CD4-positive, alpha-beta T cell treated with Interleukin-10 for 1 hour (primary cell): ENCODE data around the gene CELF1.

Experiments
- DNase-seq: peaks from one replicate; pipeline ENCODE4 v3.0.0-alpha.2; 2020

The CELF1 gene

GRCh38 chr11:47442514-47442913 lies 110.4 kb downstream of the CELF1 start:
- DNase-seq: no peak

- no peak for DNase-seq
Observed at GRCh38 chr11:47441421-47441820, 111.5 kb downstream of the CELF1 start.

GRCh38 chr11:47440054-47440476 lies 112.9 kb downstream of the CELF1 start:
- no peak for DNase-seq

- no peak for DNase-seq
Observed at GRCh38 chr11:47438721-47439120, 114.2 kb downstream of the CELF1 start.

GRCh38 chr11:47437746-47438418 lies 115.0 kb downstream of the CELF1 start:
- DNase-seq: no peak

- DNase-seq: no peak
Observed at GRCh38 chr11:47437218-47437745, 115.7 kb downstream of the CELF1 start.

GRCh38 chr11:47436726-47437125 lies 116.2 kb downstream of the CELF1 start:
- DNase-seq: no peak

- no peak for DNase-seq
Observed at GRCh38 chr11:47435687-47436086, 117.2 kb downstream of the CELF1 start.

GRCh38 chr11:47434011-47434786 lies 118.7 kb downstream of the CELF1 start:
- DNase-seq: no peak

GRCh38 chr11:47433157-47433556 lies 119.8 kb downstream of the CELF1 start:
- no peak for DNase-seq

GRCh38 chr11:47431356-47432083 lies 121.4 kb downstream of the CELF1 start:
- DNase-seq: no peak

- DNase-seq: no peak
Observed at GRCh38 chr11:47430524-47430923, 122.4 kb downstream of the CELF1 start.

- DNase-seq: peak; percentile 98
Observed at GRCh38 chr11:47426062-47426956, 126.6 kb downstream of the CELF1 start, which contains the start of gene PSMC3. PSMC3 (minus strand) TSS chr11:47426439; CDS start chr11:47426279, 160 bp downstream.

GRCh38 chr11:47425611-47426010 lies 127.3 kb downstream of the CELF1 start:
- peak; percentile 12 for DNase-seq

- no peak for DNase-seq
Observed at GRCh38 chr11:47418454-47419259, 134.3 kb downstream of the CELF1 start.

GRCh38 chr11:47417712-47418111 lies 135.2 kb downstream of the CELF1 start:
- no peak for DNase-seq

- no peak for DNase-seq
Observed at GRCh38 chr11:47415949-47416472, 136.9 kb downstream of the CELF1 start.
